ENCODE results near the gene DHRS7B.

Gene DHRS7B

GRCh38 chr17:21089145-21089544 is 37.6 kb upstream of the DHRS7B start:
- no peak for DNase-seq (ENCODE audit: insufficient read length, low spot score)
- no peak for FAIRE-seq
- TF ChIP-seq, protein P1, sequence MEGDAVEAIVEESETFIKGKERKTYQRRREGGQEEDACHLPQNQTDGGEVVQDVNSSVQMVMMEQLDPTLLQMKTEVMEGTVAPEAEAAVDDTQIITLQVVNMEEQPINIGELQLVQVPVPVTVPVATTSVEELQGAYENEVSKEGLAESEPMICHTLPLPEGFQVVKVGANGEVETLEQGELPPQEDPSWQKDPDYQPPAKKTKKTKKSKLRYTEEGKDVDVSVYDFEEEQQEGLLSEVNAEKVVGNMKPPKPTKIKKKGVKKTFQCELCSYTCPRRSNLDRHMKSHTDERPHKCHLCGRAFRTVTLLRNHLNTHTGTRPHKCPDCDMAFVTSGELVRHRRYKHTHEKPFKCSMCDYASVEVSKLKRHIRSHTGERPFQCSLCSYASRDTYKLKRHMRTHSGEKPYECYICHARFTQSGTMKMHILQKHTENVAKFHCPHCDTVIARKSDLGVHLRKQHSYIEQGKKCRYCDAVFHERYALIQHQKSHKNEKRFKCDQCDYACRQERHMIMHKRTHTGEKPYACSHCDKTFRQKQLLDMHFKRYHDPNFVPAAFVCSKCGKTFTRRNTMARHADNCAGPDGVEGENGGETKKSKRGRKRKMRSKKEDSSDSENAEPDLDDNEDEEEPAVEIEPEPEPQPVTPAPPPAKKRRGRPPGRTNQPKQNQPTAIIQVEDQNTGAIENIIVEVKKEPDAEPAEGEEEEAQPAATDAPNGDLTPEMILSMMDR (IDR thresholded peaks at IDR 0.05; ENCODE audit: insufficient read depth, missing control alignments) = no peak

GRCh38 chr17:21089933-21090901 is 36.5 kb upstream of the DHRS7B start:
- TF ChIP-seq, protein P1 (IDR thresholded peaks at IDR 0.05; ENCODE audit: insufficient read depth, missing control alignments) = no peak
- DNase-seq (ENCODE audit: insufficient read length, low spot score) (no peak), FAIRE-seq (no peak)

DNA sequence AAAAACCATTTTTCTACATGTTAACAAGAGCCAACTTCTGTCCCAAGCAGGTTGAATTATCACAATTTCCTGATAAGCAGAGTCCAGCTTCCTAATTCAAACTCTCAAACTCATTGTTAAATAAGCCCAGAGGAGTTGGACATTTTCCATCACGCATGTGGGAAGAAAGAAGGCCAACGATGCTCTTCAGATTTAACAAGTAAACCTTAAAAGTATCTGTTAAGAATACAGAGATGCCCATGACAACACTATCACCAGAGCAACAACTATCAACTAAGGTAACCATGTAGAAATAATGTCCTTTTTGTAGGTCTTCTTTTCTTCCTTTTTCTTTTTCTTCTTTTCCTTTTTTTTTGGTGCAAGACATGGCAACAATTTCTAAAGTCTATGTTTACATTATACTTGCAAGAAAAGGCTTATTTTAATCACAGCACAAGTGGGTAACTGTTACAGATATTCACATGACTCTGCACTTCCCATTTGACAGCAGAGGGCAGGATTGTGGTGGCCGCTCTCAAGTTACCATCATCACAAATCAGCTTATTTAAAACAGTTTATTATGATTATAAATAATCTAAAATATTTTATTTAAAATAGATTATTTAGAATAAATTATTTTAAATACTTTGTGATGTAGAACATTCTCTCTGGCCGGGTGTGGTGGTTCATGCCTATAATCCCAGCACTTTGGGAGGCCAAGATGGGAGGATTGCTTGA is 35.7 kb upstream of the DHRS7B start:
- DNase-seq (ENCODE audit: insufficient read length, low spot score) (no peak), FAIRE-seq (no peak)
- TF ChIP-seq, protein P1 (IDR thresholded peaks at IDR 0.05; ENCODE audit: insufficient read depth, missing control alignments) = no peak

DNA sequence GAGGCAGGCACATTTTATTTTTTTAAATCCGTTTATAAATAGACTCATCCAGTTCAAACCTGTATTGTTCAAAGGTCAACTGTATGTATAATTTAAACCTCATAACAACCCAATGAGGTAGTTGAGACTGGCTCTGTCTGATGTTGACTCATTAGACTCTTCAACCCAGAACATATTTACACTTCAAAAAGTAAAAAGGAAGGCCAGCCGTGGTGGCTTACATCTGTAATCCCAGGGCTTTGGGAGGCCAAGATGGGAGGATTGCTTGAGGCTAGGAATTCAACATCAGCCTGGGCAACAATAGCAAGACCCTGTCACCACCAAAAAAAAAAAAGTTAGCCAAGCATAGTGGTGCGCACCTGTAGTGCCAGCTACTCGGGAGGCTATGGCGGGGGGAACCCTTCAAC is 32.5 kb upstream of the DHRS7B start:
- DNase-seq (ENCODE audit: insufficient read length, low spot score) = no peak
- FAIRE-seq = no peak
- TF ChIP-seq, protein P1 (IDR thresholded peaks at IDR 0.05; ENCODE audit: insufficient read depth, missing control alignments) = no peak

- no peak for DNase-seq (ENCODE audit: insufficient read length, low spot score)
- TF ChIP-seq, protein P1 (IDR thresholded peaks at IDR 0.05; ENCODE audit: insufficient read depth, missing control alignments) = no peak
These were observed 31.0 kb upstream of the DHRS7B start for GRCh38 chr17:21095735-21096134.

DNA sequence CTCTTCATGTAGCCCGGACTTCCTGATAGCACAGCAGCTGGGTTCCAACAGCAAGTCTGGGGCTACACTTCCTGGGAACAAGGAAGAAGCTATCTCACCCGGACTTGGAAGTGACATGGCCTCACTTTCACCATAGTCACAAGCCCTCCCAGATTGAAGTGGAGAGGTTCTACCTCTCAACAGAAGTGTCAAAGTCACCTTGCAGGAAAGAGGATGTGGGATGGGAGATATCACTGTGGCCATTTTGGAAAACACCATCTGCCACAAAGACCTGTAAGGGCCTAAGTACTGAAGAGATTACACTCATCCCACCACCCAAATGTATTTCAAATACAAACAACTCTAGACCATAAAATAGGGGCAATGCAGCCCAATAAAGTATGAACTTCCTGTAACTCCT is 29.9 kb upstream of the DHRS7B start:
- TF ChIP-seq, protein P1 (IDR thresholded peaks at IDR 0.05; ENCODE audit: insufficient read depth, missing control alignments) = no peak
- DNase-seq (ENCODE audit: insufficient read length, low spot score) (no peak), FAIRE-seq (no peak)

More at GRCh38 chr17:21095735-21096134, 31.0 kb upstream of the DHRS7B start:
- no peak for FAIRE-seq

Measured in D721Med (cell line).